Ovary (tissue), 9 donors: ENCODE measurements around the gene RAP1GAP2. TPM values are rescaled to one million over a fixed set of nuclear protein-coding genes. Genes with fewer than 3 reads are reported as not detected.

ENCODE experiments used
- DNase-seq, 5 donors: peaks; one replicate each; pipeline ENCODE4 v3.0.0-alpha.2; 2019 to 2020
- H3K27ac ChIP-seq, 2 donors: fragments of 200-600 bp; one replicate each; pipeline versions ENCODE4 v1.5.1 to v1.8.0; 2019 to 2022
- H3K27me3 ChIP-seq: fragments of 200-600 bp; one replicate; pipeline ENCODE4 v1.8.0; 2022
- H3K36me3 ChIP-seq: fragments of 200-600 bp; sonication (generic); one replicate; pipeline ENCODE4 v1.5.1; 2019
- H3K4me1 ChIP-seq: one replicate; pipeline ENCODE4 v1.8.1; 2013; ENCODE audit warnings: mild to moderate bottlenecking, moderate library complexity; ENCODE audit not compliant: insufficient read depth
- H3K4me3 ChIP-seq: fragments of 200-600 bp; sonication (generic); one replicate; pipeline ENCODE4 v1.5.1; 2017
- H3K9me3 ChIP-seq, 2 donors: fragments of 200-600 bp in 1 of 2; sonication (generic) in 1 of 2; one replicate each; pipeline versions ENCODE4 v1.5.1 to v1.8.1; 2013 to 2019; ENCODE audit warnings: mild to moderate bottlenecking in 1 of 2, moderate library complexity in 1 of 2
- EP300 ChIP-seq: sonication (generic); formaldehyde crosslinking; IDR thresholded peaks from one replicate; pipeline ENCODE4 v1.6.1; 2017; ENCODE audit warnings: antibody characterized with exemption
- POLR2A ChIP-seq: fragments of 450-650 bp; IDR thresholded peaks from one replicate; pipeline ENCODE4 v1.6.1; 2017; ENCODE audit warnings: antibody characterized with exemption, mild to moderate bottlenecking, moderate library complexity
- WGBS, 3 donors: extraction: QIAGEN DNeasy Blood & Tissue Kit in 1 of 3; methylation state at CpG; one replicate each; pipeline versions ENCODE4 v1.1.5 to v1.1.7; 2013 to 2017; 5-methylcytosine and 5-hydroxymethylcytosine counted together
- intact Hi-C, 4 donors: fragments of 100-400 bp; cut with DNase I; formaldehyde crosslinking; loops; one replicate each; pipeline versions ENCODE4 v1.11.0 to v1.15.1; 2022 to 2023
- polyA plus RNA-seq, 2 donors: library from polyadenylated mRNA; stranded (reverse); fragments of 200-250 nt in 1 of 2; fragments of 350-450 nt in 1 of 2; fragmentation: Illumina TruSeq in 1 of 2; extraction: RNeasy Lipid Tissue Mini Kit (QIAGEN cat#74804) in 1 of 2; gene quantifications; one replicate each; pipeline ENCODE4 v1.2.3, GENCODE V29; 2013 to 2014
- total RNA-seq, 7 donors: library from RNA; depleted of rRNA in 2 of 7; stranded (reverse); fragments of >200 nt in 2 of 7; fragmentation: NEBNext Ultra II Directional in 3 of 7; extraction: Animal tissue kit (Norgen Biotek cat#: 25700) in 3 of 7; gene quantifications; one replicate each; pipeline versions ENCODE4 v1.1.0 to v1.2.4, GENCODE V29; 2016 to 2023
- TF ChIP-seq, protein P1 (sequence below), 3 donors: fragments of 450-650 bp in 2 of 3; fragments of 200-600 bp in 1 of 3; IDR thresholded peaks; one replicate each; pipeline versions ENCODE4 v1.5.1 to v1.8.0; 2016 to 2022; ENCODE audit warnings: antibody characterized with exemption in 3 of 3, mild to moderate bottlenecking in 1 of 3
- donor health status: DM: no; HTN: no; CAD: no; lungs with moderate emphysema.
- donor health status: DM: no; HTN: no; CAD: no.
- donor health status: Bipolar disorder and iron deficiency.
- donor health status: DM: yes; HTN: yes; CAD: no.
- donor health status: DM: no; HTN: no; CAD: no.
- donor health status: DM: yes; HTN: yes; CAD: no.

The RAP1GAP2 gene
- total and polyA plus RNA-seq, 9 donors = 4.3 to 15.4 (median 12.3) TPM

DNA sequence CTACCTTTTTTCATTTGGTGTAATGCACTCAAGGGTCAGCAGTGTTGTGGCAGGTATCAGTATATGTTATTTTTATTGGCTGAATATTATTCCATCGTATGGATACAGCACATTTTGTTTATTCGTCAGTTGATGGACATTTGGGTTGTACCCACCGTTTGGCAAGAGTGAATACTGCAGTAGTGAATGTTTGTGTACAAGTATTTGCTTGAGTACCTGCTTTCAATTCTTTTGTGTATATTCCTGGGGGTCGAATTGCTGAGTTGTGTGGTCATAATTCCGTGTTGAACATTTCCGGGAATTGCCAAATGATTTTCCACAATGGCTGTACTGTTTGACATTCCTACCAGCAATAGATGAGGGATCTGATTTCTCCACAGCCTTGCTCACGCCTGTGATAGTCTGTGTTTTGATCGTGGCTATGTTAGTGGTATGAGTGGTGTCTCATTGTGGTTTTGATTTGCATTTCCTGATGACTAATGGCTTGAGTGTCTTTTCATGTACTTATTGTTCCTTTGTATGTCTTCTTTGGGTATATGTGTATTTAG is 158.7 kb downstream of the RAP1GAP2 start:
- Histone ChIP-seq H3K4me3 (no peak overlapping the region), H3K4me1 (no peaks in the 10 kb centered on the region), H3K27me3 (no peaks in the 10 kb centered on the region), H3K36me3 (no peaks in the 10 kb centered on the region), H3K9me3 (no peaks in the 10 kb centered on the region), H3K27ac (no peak overlapping the region)
- 72 to 79% (median 73%) methylated on average over 8 of the region's 8 CpGs for WGBS, 3 donors
- no peak for TF ChIP-seq EP300
- TF ChIP-seq, protein P1, sequence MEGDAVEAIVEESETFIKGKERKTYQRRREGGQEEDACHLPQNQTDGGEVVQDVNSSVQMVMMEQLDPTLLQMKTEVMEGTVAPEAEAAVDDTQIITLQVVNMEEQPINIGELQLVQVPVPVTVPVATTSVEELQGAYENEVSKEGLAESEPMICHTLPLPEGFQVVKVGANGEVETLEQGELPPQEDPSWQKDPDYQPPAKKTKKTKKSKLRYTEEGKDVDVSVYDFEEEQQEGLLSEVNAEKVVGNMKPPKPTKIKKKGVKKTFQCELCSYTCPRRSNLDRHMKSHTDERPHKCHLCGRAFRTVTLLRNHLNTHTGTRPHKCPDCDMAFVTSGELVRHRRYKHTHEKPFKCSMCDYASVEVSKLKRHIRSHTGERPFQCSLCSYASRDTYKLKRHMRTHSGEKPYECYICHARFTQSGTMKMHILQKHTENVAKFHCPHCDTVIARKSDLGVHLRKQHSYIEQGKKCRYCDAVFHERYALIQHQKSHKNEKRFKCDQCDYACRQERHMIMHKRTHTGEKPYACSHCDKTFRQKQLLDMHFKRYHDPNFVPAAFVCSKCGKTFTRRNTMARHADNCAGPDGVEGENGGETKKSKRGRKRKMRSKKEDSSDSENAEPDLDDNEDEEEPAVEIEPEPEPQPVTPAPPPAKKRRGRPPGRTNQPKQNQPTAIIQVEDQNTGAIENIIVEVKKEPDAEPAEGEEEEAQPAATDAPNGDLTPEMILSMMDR (IDR thresholded peaks at IDR 0.05) = no peak
- no peak for TF ChIP-seq POLR2A
- intact Hi-C loops = no loop called here
- DNase-seq = no peak

DNA sequence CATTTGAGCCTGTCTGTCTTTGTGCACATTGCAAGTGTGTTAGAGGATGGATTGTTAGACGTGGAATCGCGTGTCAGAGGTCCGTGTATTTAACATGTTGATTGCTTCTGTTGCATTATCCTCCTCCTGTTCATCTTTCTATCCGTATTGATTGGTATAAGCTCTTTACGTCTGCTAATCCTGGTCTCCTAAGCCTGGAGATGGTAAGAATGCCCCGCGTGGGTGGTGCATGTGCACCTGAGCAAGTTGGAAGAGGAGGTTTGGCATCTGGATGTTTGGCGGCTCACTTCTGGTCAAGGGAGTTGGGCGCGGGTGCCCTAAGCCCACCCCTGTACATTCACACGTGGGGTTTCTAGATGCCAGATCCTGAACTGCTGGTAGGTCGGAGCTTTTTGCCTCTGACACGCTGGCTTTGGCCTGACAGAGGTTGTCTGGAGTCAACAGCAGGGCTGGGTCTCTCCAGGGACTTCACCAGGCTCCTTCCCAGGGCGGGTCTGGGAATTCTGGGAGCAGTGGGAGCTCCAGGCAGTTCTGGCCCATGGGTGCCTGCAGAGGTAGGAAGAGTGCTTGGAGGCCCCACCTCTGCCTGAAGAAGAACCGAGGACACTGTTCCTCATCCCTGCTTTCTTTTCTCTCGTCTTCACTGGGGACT is 159.8 kb downstream of the RAP1GAP2 start:
- TF ChIP-seq, protein P1 (IDR thresholded peaks at IDR 0.05) = no peak
- no peak for TF ChIP-seq EP300
- no peak for TF ChIP-seq POLR2A
- intact Hi-C loops = no loop called here
- H3K27me3 ChIP-seq = no peaks in the 10 kb centered on the region
- no peak overlapping the region for H3K27ac ChIP-seq
- WGBS, 3 donors = 85 to 86% (median 86%) methylated on average over 17 of the region's 17 CpGs
- H3K36me3 ChIP-seq = no peaks in the 10 kb centered on the region
- no peak overlapping the region for H3K4me3 ChIP-seq
- no peaks in the 10 kb centered on the region for H3K9me3 ChIP-seq
- H3K4me1 ChIP-seq = peaks cover 3% of the 10 kb centered on the region
- DNase-seq = peak in 1 of 5 donors; percentile 13

- H3K4me1 ChIP-seq = peaks cover 3% of the 10 kb centered on the region
- H3K36me3 ChIP-seq = no peaks in the 10 kb centered on the region
- intact Hi-C loops = no loop called here
- no peak overlapping the region for H3K27ac ChIP-seq
- H3K4me3 ChIP-seq = no peak overlapping the region
- H3K9me3 ChIP-seq = no peaks in the 10 kb centered on the region
- TF ChIP-seq, protein P1 (IDR thresholded peaks at IDR 0.05) = no peak
- TF ChIP-seq EP300 = no peak
- no peak for TF ChIP-seq POLR2A
- WGBS, 3 donors = 84 to 90% (median 90%) methylated on average over 12 of the region's 12 CpGs
- DNase-seq = peak in 1 of 5 donors; percentile 13
- H3K27me3 ChIP-seq = no peaks in the 10 kb centered on the region
Measured at GRCh38 chr17:2957631-2958286, 161.5 kb downstream of the RAP1GAP2 start.

GRCh38 chr17:2958706-2959222 is 162.5 kb downstream of the RAP1GAP2 start:
- Histone ChIP-seq H3K27ac (no peak overlapping the region), H3K36me3 (no peaks in the 10 kb centered on the region), H3K27me3 (no peaks in the 10 kb centered on the region), H3K9me3 (no peaks in the 10 kb centered on the region), H3K4me1 (peaks cover 3% of the 10 kb centered on the region), H3K4me3 (no peak overlapping the region)
- TF ChIP-seq EP300 (no peak), POLR2A (no peak)
- TF ChIP-seq, protein P1 (IDR thresholded peaks at IDR 0.05) = no peak
- WGBS, 3 donors = 87 to 91% (median 89%) methylated on average over 10 of the region's 10 CpGs
- DNase-seq = peak in 1 of 5 donors; percentile 6
- intact Hi-C loops = no loop called here
